ENCODE data around the gene SLC12A1.
A peak's percentile ranks its signal among the peaks of the same experiment; 100 is the strongest.
"Not testable (repeated sequence)": the region's sequence is repeated elsewhere in the genome, so short reads cannot be mapped to it uniquely, and the experiment has no call there.

Gene SLC12A1

DNA sequence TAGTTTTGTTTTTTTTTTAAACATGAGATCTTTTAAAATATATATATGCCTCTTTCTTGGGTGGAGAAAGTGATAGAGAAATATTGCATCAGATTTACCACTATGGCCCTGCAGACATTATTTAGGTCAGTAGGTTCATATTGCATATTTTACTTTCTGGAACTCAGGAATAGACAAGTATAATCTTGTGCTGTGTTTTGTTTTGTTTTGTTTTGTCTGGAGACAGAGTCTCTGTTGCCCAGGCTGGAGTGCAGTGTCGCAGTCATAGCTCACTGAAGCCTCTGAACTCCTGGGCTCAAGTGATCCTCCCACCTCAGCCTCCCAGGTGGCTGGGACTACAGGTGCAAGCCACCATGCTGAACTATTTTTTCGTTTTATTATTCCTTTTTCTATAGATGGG lies 103.6 kb downstream of the SLC12A1 start:
- DNase-seq (ENCODE audit: low read depth) = no peak

DNA sequence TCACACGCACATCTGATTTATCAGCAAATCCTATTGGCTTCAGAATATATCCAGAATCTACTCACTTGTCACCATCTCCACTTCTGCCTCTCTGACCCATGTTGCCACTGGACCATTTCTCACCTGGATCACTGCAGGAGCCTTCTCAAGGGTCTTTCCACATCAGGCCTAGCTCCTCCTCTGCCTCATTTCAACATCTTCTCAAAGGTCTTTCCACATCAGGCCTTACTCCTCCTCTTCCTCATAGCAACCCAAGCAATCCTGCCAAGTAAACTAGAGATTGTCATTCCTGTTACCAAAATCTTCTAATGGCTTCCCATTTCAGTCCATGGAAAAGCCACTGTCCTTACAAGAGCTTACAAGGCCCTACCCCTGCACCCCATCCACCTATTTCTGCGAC lies 107.1 kb downstream of the SLC12A1 start:
- DNase-seq (ENCODE audit: low read depth) = no peak

DNA sequence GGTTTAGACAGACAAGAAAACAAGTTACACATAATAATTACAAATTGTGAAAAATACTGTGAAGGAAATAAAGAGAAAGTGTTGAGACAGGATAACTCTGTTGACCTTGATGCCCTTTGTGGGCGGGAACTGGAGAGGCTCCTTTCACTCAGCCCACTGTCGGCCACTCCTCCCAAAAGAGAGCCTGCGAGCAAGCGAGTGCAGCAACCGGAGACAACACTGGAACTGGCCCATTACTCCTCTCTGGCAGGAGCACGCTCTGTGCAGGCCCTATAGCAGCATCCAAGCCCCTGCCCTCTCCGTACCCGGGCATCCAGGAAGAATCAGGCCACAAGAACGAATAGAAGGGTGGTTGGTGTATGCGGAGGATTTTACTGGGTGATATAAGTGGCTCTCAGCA lies 108.9 kb downstream of the SLC12A1 start:
- no peak for DNase-seq (ENCODE audit: low read depth)

DNA sequence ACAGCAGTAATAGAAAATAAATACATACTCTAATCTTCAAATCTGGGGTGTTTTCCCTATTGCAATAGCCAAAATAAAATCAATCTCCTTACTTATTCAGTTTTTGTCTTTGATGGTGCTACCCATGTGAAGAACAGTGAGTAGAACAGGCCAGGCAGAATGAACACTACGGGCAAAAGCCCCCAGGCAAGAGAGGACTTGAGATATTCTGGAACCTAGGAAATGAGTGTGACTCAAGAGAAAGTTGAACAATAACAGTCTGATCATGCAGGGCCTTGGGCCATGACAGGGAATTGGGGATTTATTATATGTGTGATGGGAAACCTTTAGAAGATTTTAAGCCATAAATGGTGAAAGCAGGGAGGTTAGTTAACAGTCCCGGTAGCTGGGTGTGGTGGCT lies 111.1 kb downstream of the SLC12A1 start:
- peak; percentile 19 for DNase-seq (ENCODE audit: low read depth)

DNA sequence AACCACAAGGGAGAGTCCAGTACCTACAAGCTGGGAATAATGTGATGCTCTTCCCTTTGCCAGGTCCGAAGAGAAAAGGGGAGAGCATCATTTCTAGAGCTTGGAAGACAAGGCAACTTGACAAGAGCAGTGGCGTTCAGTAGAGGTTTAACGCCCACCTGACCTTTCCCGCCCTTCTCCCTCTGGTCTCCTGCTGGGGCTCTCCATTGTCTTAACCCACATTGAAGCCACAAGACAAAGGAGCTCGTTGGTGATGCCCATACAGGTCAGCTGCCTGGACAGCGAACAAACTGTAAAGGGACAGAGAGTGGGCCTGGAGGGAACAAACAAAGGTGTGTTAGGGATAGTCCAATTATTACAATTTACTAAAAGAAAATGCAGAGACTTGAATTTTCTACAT lies 112.0 kb downstream of the SLC12A1 start:
- no peak for DNase-seq (ENCODE audit: low read depth)

DNA sequence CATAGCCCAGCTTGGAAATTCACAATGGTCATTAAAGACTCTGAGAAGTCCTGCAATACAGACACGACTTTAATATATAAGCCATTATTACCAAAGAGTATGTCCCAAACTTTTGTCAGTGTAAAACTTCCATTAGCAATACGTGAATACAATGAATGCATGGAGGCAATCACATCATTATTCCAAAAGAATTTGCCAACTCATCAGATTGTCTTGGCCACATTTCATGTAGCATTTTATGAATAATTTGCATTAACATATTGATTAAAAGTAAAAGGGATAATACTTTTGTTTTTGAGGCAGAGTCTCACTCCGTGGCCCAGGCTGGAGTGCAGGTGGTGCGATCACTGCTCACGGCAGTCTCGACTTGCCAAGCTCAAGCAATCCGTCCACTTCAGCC lies 117.2 kb downstream of the SLC12A1 start:
- DNase-seq (ENCODE audit: low read depth) = no peak

DNA sequence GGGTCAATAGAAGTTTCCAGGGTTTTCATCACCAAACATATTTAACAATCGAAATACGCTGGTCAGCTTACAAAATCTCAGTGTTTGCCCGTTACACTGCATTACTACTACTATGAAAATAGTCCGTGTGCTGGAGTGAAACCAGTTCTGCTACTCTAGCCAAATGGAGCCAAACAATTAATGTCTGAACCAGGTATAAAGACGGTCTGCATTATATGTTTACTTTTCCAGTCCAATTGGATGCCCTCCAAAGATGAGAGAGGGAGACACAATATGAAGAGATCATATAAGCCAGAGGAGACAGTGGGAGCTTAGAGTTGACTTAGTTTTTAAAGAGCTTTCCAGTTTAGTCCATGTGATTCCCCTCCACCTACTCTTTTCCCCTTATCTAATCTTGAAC lies 118.8 kb downstream of the SLC12A1 start:
- no peak for DNase-seq (ENCODE audit: low read depth)

DNA sequence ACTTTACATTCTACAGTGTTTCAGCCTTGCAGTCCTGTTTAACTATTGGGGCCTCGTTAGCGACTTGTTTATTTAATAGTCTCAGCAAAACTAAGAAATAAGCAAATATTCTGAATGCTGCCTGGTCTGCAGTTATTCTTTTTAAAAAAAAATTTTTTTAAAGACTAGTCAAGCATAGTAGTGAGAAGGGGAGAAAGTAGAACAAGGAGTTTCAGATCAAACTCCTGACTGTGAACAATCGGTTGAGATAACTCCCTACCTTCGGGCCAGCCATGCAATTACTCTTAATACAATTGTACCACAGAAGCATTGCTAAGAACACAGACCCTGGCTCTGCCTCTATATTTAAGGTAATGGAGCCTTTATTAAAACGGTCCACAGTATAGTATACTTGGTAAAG lies 119.3 kb downstream of the SLC12A1 start:
- DNase-seq (ENCODE audit: low read depth) = no peak

DNA sequence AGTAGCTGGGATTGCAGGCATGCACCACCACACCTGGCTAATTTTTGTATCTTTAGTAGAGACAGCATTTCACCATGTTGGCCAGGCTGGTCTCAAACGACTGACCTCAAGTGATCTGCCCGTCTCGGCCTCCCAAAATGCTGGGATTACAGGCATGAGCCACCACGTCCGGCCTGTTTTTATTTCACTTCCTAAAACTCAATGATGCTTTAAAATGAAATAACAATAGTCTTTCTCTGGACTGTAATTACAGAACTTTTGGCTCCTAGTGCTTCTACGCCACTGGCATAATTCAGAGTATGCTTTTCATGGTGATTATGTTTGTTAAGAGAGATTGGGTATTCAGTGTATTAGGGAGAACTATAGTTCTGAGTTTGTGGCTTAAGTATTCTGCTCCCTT lies 120.1 kb downstream of the SLC12A1 start:
- not testable (repeated sequence) for DNase-seq (ENCODE audit: low read depth)

DNA sequence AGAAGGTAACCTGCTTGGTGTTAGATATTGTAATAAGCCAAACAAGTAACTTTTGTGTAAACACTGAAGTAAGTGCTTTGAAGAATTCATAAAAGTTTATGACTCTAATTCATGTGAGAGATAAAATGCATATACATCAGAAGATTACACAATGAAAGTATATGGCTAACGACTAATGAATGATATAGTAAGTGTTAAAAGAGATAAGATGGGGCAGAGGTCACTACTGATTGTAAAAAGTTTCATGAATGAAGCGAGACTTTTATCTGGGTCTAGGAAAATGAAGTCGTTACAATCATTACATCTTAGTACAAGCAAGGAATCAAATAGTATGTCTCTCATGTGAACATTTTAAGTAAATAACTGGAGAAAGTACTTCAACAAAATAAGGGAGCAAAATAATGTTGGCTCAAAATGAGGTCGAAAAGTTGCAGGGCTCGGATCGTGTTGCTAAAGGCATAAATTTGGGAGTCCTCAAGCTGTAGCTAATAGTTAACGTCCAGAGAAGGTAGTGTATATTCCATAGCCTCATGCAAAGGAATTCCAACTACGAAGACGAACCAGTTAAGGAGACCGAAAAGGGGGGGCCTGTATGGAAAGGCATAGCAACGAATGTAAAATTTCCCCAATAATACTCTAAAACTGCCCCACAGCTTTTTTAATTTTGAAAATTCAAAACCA lies 124.1 kb downstream of the SLC12A1 start:
- DNase-seq (ENCODE audit: low read depth) = peak; percentile 38

DNA sequence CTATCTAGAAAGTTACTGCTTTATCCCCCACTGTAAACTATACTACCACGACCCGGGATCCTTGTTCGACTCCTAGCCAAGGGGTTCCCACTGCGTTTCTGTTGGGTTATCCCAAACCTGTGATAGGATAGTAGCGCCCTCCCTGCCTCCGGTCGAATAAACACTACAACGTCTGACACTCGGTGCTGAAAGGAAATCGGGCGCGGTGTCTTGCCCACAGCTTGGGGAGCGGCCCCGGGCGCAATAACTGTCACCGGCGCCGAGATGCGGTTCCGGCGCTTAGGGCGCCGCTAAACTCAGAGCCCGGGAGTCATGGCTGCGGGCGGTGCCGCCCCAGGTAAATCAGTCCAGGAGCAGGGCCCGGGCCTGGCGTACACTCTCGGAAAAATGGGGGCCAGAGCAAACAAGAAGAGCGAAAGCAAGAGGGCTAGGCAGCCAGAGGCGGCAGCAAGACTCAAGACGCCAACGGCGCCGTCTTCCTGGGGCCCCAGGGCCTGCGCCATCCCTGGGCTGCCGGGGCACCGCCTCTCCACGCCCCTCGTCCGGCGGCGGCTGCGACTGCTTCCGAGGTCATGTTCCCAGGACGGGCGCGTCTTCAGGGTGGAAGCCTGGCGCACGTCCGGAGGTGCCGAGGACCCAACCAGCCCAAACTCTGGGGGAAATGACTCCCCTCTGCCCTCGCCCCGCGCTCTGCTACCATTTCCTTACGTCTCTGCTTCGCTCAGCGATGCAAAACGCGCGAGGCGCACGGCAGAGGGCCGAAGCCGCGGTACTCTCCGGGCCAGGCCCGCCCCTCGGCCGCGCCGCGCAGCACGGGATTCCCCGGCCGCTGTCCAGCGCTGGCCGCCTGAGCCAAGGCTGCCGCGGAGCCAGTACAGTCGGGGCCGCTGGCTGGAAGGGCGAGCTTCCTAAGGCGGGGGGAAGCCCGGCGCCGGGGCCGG lies 125.0 kb downstream of the SLC12A1 start, which contains the start of gene DUT:
DUT (plus strand) TSS at position 575 of the 941 bp plus-strand sequence; CDS start at position 662, 87 bp downstream.
- DNase-seq (ENCODE audit: low read depth) = peak; percentile 82

DNA sequence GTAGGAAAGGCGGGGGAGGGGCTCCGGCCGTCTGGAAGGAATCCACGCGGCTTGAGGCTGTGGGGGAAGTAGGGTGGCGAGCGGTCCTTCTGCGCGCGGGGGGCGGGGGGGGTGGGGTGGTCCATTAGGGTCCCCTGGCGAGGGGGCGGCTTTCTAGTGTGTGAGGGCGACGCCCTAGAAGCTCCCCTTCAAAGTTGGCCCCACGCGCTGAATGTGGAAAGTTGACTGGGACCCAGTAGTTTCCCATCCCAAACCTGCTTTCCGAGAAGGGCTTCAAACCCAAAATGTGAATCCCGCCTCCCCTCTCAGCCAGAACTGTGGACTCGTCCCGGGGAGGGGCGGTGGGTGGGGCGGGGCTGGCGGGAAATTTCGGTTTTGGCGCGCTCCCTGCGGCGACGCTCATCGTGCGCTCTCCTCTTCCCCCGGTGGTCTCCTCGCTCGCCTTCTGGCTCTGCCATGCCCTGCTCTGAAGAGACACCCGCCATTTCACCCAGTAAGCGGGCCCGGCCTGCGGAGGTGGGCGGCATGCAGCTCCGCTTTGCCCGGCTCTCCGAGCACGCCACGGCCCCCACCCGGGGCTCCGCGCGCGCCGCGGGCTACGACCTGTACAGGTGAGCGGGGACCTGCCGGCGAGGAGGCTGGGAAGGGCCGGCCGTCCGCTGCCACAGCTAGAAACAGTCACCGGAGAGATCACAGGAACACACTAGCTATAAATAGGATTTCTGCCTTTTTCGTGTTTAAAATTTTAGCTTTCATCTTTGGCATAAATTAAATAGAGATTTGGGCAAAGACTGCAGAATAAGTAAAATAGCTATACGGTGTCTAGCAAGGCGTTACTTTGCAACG lies 125.9 kb downstream of the SLC12A1 start:
- DNase-seq (ENCODE audit: low read depth) = peak; percentile 73

DNA sequence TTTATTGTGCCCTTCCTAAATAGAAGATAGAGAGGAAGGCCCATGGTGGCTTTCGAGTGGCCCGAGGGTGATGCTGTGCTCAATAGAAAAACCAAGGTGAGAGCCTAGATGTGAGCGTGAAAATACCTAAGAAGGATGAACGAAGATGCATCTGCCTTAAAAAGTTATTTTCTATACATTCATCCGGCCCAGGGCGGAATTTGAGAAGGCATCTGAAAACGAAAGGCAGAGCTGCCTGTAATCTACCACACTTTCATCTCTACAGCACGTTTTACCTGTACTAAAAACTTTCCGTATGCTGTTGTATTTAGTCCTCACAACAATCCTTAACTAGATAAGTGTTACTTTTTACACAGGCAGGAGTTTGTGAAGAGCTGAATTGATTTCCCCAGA lies 126.5 kb downstream of the SLC12A1 start:
- peak; percentile 10 for DNase-seq (ENCODE audit: low read depth)

DNA sequence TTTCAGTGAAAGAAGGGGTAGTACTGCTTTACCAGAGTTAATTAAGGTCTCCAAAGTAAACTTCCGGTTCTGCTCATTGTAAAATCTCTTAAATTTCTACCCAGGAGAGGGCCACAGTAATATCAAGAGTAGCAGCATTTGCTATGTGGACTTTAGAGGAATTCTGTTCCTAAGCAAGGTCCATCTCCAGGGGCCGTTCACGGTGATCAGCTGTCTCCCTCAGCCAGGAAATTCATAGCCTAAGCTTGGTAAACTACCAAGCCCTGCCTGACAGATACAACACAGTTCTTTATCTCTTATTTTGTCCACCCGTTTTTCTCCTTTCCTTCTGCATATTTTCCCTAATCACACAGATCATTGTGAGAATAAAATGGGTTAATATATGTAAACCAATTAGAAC lies 127.4 kb downstream of the SLC12A1 start:
- DNase-seq (ENCODE audit: low read depth) = peak; percentile 4

DNA sequence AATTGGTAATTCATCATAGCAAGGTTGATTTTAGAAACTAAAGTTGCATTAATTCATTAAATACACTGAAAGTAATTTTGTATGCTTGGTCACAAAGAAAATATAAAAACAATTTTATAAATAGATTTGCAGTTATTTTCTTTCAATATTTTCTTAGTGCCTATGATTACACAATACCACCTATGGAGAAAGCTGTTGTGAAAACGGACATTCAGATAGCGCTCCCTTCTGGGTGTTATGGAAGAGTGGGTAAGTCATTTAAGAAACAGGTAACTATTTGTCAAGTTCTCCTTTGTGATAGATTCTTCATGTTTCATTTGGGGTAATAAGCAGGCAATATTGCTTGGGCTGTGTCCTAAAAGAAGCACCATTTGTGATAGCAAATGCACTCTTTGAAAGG lies 128.2 kb downstream of the SLC12A1 start:
- no peak for DNase-seq (ENCODE audit: low read depth)

DNA sequence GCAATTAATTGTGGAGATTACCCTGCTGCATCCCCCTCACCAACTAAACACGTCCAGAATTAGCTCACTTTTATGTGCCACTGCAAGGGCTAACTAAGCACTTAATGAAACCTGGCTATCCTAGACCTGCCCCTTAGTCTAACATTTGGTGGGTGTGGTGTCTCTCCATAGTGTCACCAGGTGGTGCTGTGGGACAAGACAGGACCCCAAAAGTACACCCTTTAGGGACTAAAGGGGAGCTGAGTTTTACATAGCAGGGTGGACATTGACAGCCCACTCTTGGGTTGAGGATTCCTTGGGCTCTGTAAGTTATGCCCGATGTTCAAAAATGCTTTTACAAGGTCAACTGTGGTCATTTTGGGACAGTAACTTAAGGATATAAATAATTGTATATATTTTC lies 130.8 kb downstream of the SLC12A1 start:
- peak; percentile 37 for DNase-seq (ENCODE audit: low read depth)

DNA sequence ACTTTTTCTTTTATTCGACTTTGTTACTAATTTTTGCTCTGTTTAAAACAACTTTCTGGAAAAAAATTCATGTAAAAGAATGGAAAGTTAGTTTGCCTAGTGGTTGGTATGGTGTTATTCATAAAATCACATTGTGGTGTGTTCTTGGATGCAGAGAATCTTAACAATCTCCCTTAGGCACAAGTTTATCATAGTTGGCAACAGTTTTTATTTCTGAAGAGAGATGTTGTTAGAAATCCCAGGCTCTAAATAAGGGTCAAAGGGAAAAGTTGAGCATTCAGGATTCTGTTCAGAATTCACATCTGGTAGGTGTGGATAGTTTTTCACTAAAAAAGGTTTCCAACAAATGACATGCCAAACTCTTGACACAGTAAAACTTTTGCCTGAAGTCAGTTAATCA lies 131.5 kb downstream of the SLC12A1 start:
- DNase-seq (ENCODE audit: low read depth) = no peak

DNA sequence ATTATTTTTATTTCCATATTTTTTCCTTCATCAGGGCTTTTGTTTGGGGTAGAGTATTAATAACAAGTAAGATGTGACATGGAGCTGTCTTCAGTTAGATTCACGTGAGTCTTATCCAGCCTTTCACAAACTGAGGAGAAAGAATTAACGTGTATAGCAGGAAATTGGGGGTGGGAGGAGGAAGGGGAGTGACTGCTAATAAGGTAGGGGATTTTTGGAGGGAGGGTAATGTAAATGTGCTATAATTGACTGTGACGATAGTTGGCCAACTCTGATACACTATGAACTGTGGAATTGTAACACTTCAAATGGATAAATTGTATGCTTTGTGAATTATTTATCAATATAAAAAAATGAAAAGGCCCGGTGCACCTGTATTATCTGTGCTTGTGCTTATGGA lies 134.0 kb downstream of the SLC12A1 start:
- no peak for DNase-seq (ENCODE audit: low read depth)

DNA sequence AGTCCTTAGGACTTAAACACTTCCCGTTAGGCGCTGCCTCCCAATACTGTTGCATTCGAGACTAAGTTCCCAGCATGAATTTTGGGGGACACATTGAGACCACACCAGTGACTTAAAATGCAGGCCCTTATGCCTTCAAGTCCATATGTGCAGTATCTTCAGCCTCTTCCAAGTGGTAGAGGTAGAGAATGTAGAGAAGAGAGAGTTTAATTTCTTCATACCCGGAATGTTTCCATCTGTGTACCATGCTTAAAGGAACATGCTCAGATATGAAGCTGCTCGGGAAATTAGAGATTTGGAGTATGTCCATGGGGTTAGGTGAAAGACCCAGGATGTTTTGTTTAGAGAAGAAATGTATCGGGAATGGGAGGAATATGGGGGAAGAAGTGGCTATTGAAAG lies 137.8 kb downstream of the SLC12A1 start:
- no peak for DNase-seq (ENCODE audit: low read depth)

DNA sequence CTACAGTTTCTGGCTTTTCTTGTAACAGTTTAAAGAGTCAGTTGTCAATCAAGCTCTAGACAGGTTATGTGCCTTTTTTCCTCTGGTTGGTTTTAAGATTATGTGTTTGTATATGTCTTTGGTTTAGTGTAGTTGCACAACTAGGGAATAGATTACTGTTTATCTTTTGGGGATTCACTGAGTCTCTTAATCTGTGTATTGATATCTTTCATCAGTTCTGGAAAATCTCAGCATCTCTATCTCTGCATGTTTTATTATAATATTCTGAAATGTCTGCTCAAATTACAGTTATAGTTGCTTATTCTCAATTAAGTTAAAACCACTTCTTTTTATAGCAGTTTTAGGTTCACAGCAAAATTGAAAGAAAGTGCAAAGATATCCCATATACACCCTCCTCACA lies 139.4 kb downstream of the SLC12A1 start:
- DNase-seq (ENCODE audit: low read depth) = no peak

DNA sequence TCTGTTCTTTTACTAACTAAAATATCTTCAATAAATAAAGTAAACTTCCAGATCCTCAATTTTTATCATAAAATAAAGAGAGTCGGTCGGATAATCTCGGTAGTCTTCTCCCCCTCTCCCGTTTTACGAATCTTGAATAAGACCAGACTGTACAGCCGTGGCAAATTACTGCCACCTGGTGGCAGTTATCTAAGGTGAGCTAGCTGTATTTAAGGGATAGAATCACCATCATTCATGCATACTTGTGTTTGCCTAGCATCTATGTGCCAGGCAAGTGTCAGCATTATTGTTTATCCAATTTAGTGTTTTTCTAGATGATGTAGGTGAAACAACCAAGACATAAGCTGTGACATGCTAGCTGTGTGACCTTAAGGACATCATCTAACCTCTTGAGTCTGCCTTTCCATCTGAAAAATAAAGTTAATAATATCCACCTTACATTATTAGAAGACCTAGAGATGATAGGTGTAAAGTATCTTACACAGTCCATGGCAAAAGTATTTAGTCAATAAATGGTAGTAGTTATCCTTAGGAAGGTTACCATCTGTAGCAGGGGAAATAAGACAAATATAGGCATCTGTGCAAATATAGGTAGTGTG lies 146.5 kb downstream of the SLC12A1 start:
- DNase-seq (ENCODE audit: low read depth) = peak; percentile 77

Measured in ELR (cell line).